WERI-Rb-1 (cell line): Measurements from ENCODE around the gene TBC1D1.

Experiments used
- DNase-seq: peaks from one replicate; pipeline ENCODE4 v3.0.0-alpha.2; 2020
- H3K27ac ChIP-seq: fragments of 250-450 bp; sonication (Bioruptor Pico); 2 replicates; pipeline ENCODE4 v1.5.1; 2020; ENCODE audit warnings: mild to moderate bottlenecking, moderate library complexity
- H3K27me3 ChIP-seq: fragments of 250-450 bp; sonication (Bioruptor Pico); 2 replicates; pipeline ENCODE4 v1.5.1; 2021; ENCODE audit warnings: mild to moderate bottlenecking, low read depth, moderate library complexity; ENCODE audit not compliant: insufficient read depth, severe bottlenecking
- H3K36me3 ChIP-seq: fragments of 250-450 bp; sonication (Bioruptor Pico); 2 replicates; pipeline ENCODE4 v1.5.1; 2020; ENCODE audit warnings: mild to moderate bottlenecking, moderate library complexity
- H3K4me3 ChIP-seq: 2 replicates; pipeline ENCODE4 v1.5.1; 2011; ENCODE audit warnings: low read depth, mild to moderate bottlenecking, control low read depth, low read length
- H3K9me3 ChIP-seq: fragments of 250-450 bp; sonication (Bioruptor Pico); 2 replicates; pipeline ENCODE4 v1.5.1; 2021; ENCODE audit warnings: mild to moderate bottlenecking, moderate library complexity; ENCODE audit not compliant: severe bottlenecking
- CTCF ChIP-seq: IDR thresholded peaks from 2 replicates; pipeline ENCODE4 v1.5.1; 2011; ENCODE audit warnings: low read depth, mild to moderate bottlenecking, control low read depth, inconsistent platforms, low read length

TBC1D1 gene

GRCh38 chr4:37994569-37994968 lies 103.7 kb downstream of the TBC1D1 start:
- H3K27me3 ChIP-seq: no peaks in the 10 kb centered on the region
- no peak overlapping the region for H3K27ac ChIP-seq
- DNase-seq: no peak
- H3K4me3 ChIP-seq: no peak overlapping the region
- no peak for TF ChIP-seq CTCF
- H3K9me3 ChIP-seq: no peaks in the 10 kb centered on the region
- no peaks in the 10 kb centered on the region for H3K36me3 ChIP-seq

- no peak overlapping the region for H3K4me3 ChIP-seq
- no peaks in the 10 kb centered on the region for H3K9me3 ChIP-seq
- no peak overlapping the region for H3K27ac ChIP-seq
- H3K36me3 ChIP-seq: no peaks in the 10 kb centered on the region
- TF ChIP-seq CTCF: no peak
- no peaks in the 10 kb centered on the region for H3K27me3 ChIP-seq
- DNase-seq: no peak
Measured at GRCh38 chr4:37995299-37995821, 104.5 kb downstream of the TBC1D1 start.

GRCh38 chr4:37995981-37996775 lies 105.3 kb downstream of the TBC1D1 start:
- Histone ChIP-seq H3K27me3 (no peaks in the 10 kb centered on the region), H3K9me3 (no peaks in the 10 kb centered on the region), H3K4me3 (no peak overlapping the region), H3K36me3 (no peaks in the 10 kb centered on the region), H3K27ac (no peak overlapping the region)
- no peak for DNase-seq
- TF ChIP-seq CTCF: no peak

- H3K9me3 ChIP-seq: no peaks in the 10 kb centered on the region
- H3K4me3 ChIP-seq: no peak overlapping the region
- no peak for TF ChIP-seq CTCF
- H3K27ac ChIP-seq: no peak overlapping the region
- H3K27me3 ChIP-seq: no peaks in the 10 kb centered on the region
- no peaks in the 10 kb centered on the region for H3K36me3 ChIP-seq
- DNase-seq: no peak
Measured at GRCh38 chr4:37998226-37998625, 107.3 kb downstream of the TBC1D1 start.

GRCh38 chr4:37999000-37999716 lies 108.3 kb downstream of the TBC1D1 start:
- Histone ChIP-seq H3K4me3 (no peak overlapping the region), H3K27ac (no peak overlapping the region), H3K9me3 (no peaks in the 10 kb centered on the region), H3K36me3 (no peaks in the 10 kb centered on the region), H3K27me3 (no peaks in the 10 kb centered on the region)
- no peak for DNase-seq
- no peak for TF ChIP-seq CTCF
